IMR-90 (cell line): ENCODE measurements around the gene FNIP2. TPM values are rescaled to one million over a fixed set of nuclear protein-coding genes. Genes with fewer than 3 reads are reported as not detected.

Source experiments
- ATAC-seq: fragments of 200-7000 bp; cut with Tn5 transposase; 2 replicates; pipeline ENCODE4 v1.9.1; 2020; ENCODE audit warnings: low read depth, mild to moderate bottlenecking, moderate library complexity
- BruUV-seq: library from RNA; stranded (reverse); fragments of 400-500 nt; replicated peaks from 2 replicates; lab custom pipeline; 2021; lab: Mats Ljungman, UMichigan
- CTCF ChIA-PET: fragments of 300-600 bp; formaldehyde crosslinking; extraction: SDS; loops from one replicate; lab custom pipeline; 2021; ENCODE audit warnings: antibody characterized with exemption; lab: Yijun Ruan, JAX
- POLR2A ChIA-PET: fragments of 300-600 bp; sonication (Branson Sonifier 250); formaldehyde crosslinking; loops from one replicate; lab custom pipeline; 2022; ENCODE audit warnings: antibody characterized with exemption; ENCODE audit not compliant: unreplicated experiment; lab: Charles Lee
- DNase-seq: peaks from one replicate; pipeline ENCODE4 v3.0.0; 2013
- H2AFZ ChIP-seq: replicated peaks from 2 replicates; pipeline ENCODE3; 2013; ENCODE audit warnings: low read length, mild to moderate bottlenecking; ENCODE audit not compliant: poor library complexity
- H2AK5ac ChIP-seq: 2 replicates; pipeline ENCODE4 v1.6.1; 2013; ENCODE audit warnings: low read depth, low read length, inconsistent platforms
- H2AK9ac ChIP-seq: replicated peaks from 2 replicates; pipeline ENCODE3; 2013; ENCODE audit warnings: mild to moderate bottlenecking, low read depth, low read length, moderate library complexity; ENCODE audit not compliant: poor library complexity
- H2BK120ac ChIP-seq: 2 replicates; pipeline ENCODE4 v1.6.1; 2013; ENCODE audit warnings: low read depth, low read length, inconsistent platforms
- H2BK15ac ChIP-seq: 3 replicates; pipeline ENCODE4 v1.6.1; 2013; ENCODE audit warnings: low read depth, low read length, inconsistent platforms
- H2BK20ac ChIP-seq: 2 replicates; pipeline ENCODE4 v1.6.1; 2013; ENCODE audit warnings: low read depth, mild to moderate bottlenecking, inconsistent platforms, low read length, moderate library complexity
- H2BK5ac ChIP-seq: 2 replicates; pipeline ENCODE4 v1.6.1; 2013; ENCODE audit warnings: mild to moderate bottlenecking, low read depth, low read length, inconsistent platforms; ENCODE audit not compliant: poor library complexity, severe bottlenecking
- H3K14ac ChIP-seq: replicated peaks from 2 replicates; pipeline ENCODE4 v1.6.1; 2013; ENCODE audit warnings: low read depth, low read length, inconsistent platforms
- H3K18ac ChIP-seq: 2 replicates; pipeline ENCODE4 v1.6.1; 2013; ENCODE audit warnings: low read depth, low read length, control low read depth
- H3K23ac ChIP-seq: 2 replicates; pipeline ENCODE4 v1.6.1; 2013; ENCODE audit warnings: low read depth, low read length, inconsistent platforms
- H3K27ac ChIP-seq: 2 replicates; pipeline ENCODE4 v1.5.1; 2013; ENCODE audit warnings: mild to moderate bottlenecking, control low read depth, low read length; ENCODE audit not compliant: insufficient read depth
- H3K27me3 ChIP-seq: 2 replicates; pipeline ENCODE4 v1.6.1; 2013; ENCODE audit warnings: low read length; ENCODE audit not compliant: control insufficient read depth, insufficient read depth
- H3K36me3 ChIP-seq: 2 replicates; pipeline ENCODE4 v1.6.1; 2013; ENCODE audit warnings: low read length, mixed read lengths; ENCODE audit not compliant: control insufficient read depth, insufficient read depth
- H3K4ac ChIP-seq: 2 replicates; pipeline ENCODE4 v1.6.1; 2013; ENCODE audit warnings: low read depth, low read length, inconsistent platforms
- H3K4me1 ChIP-seq: 2 replicates; pipeline ENCODE4 v1.6.1; 2013; ENCODE audit warnings: low read length, mixed read lengths; ENCODE audit not compliant: control insufficient read depth, insufficient read depth
- H3K4me2 ChIP-seq: 2 replicates; pipeline ENCODE4 v1.6.1; 2013; ENCODE audit warnings: low read depth, mild to moderate bottlenecking, control low read depth, low read length, moderate library complexity
- H3K4me3 ChIP-seq: 2 replicates; pipeline ENCODE4 v1.5.1; 2013; ENCODE audit warnings: low read depth, mild to moderate bottlenecking, control low read depth, low read length, moderate library complexity; ENCODE audit not compliant: insufficient read depth
- H3K56ac ChIP-seq: 2 replicates; pipeline ENCODE4 v1.6.1; 2013; ENCODE audit warnings: low read length, inconsistent platforms; ENCODE audit not compliant: insufficient read depth; ENCODE audit errors: extremely low read depth
- H3K79me1 ChIP-seq, 2 experiments: 2 replicates each; pipeline ENCODE4 v1.6.1; 2013; ENCODE audit warnings: low read length in 2 of 2, inconsistent platforms in 1 of 2, low read depth in 1 of 2
- H3K9ac ChIP-seq: 2 replicates; pipeline ENCODE4 v1.6.1; 2013; ENCODE audit warnings: low read depth, low read length, control low read depth
- H3K9me1 ChIP-seq: 2 replicates; pipeline ENCODE4 v1.6.1; 2013; ENCODE audit warnings: low read length, inconsistent platforms; ENCODE audit not compliant: insufficient read depth
- H3K9me3 ChIP-seq: 2 replicates; pipeline ENCODE4 v1.6.1; 2013; ENCODE audit warnings: low read length; ENCODE audit not compliant: control insufficient read depth, insufficient read depth
- H4K20me1 ChIP-seq: 2 replicates; pipeline ENCODE4 v1.6.1; 2013; ENCODE audit warnings: low read length, inconsistent platforms; ENCODE audit not compliant: insufficient read depth
- H4K5ac ChIP-seq: 2 replicates; pipeline ENCODE4 v1.6.1; 2013; ENCODE audit warnings: mild to moderate bottlenecking, low read depth, low read length, control low read depth
- H4K8ac ChIP-seq, 2 experiments: 2 replicates each; pipeline ENCODE4 v1.6.1; 2013; ENCODE audit warnings: low read depth in 2 of 2, low read length in 2 of 2, control low read depth in 1 of 2, inconsistent platforms in 1 of 2
- H4K91ac ChIP-seq: 2 replicates; pipeline ENCODE4 v1.6.1; 2013; ENCODE audit warnings: low read depth, low read length, inconsistent platforms; ENCODE audit not compliant: insufficient read depth
- ELK1 ChIP-seq: fragments of 150-350 bp; IDR thresholded peaks from 2 replicates; pipeline ENCODE4 v1.6.1; 2016; ENCODE audit warnings: low read depth, mild to moderate bottlenecking, low read length, moderate library complexity, borderline replicate concordance
- RAD21 ChIP-seq: IDR thresholded peaks from 2 replicates; pipeline ENCODE4 v1.6.1; 2012; ENCODE audit warnings: low read length, improper control_type of control experiment
- SMC3 ChIP-seq: fragments of 150-350 bp; IDR thresholded peaks from 2 replicates; pipeline ENCODE4 v1.6.1; 2016; ENCODE audit warnings: low read depth, mild to moderate bottlenecking, antibody characterized with exemption, low read length, moderate library complexity
- WGBS, 2 experiments: methylation state at CpG; one replicate each; pipeline versions ENCODE4 v1.1.5 to v1.1.7; 2013; ENCODE audit warnings: missing lambda C conversion rate in 2 of 2; ENCODE audit not compliant: insufficient read length in 1 of 2; ENCODE audit errors: extremely low coverage in 2 of 2; 5-methylcytosine and 5-hydroxymethylcytosine counted together
- dilution Hi-C: fragments of 300-500 bp; cut with HindIII; formaldehyde crosslinking; loops from one replicate; pipeline ENCODE4 v1.14.3; 2018; ENCODE audit warnings: low sequenced_read_pairs; ENCODE audit not compliant: unreplicated experiment
- in situ Hi-C: fragments of 300-500 bp; cut with MboI; formaldehyde crosslinking; loops from 3 replicates; pipeline ENCODE4 v1.14.3; 2019; ENCODE audit warnings: low sequenced_read_pairs, inconsistent platforms, mixed read lengths
- intact Hi-C: fragments of 100-400 bp; cut with micrococcal nuclease; formaldehyde crosslinking; loops from 2 replicates; pipeline ENCODE4 v1.10.0; 2022
- polyA plus RNA-seq, 3 experiments: library from polyadenylated mRNA; depleted of rRNA; stranded (reverse); fragments of >200 nt; gene quantifications; 2 replicates each; pipeline ENCODE4 v1.2.3, GENCODE V29; 2012; ENCODE audit warnings: low replicate concordance in 1 of 3
- total RNA-seq: library from RNA; depleted of rRNA; stranded (reverse); fragments of >200 nt; gene quantifications from 2 replicates; pipeline ENCODE4 v1.2.3, GENCODE V29; 2012

The FNIP2 gene
- total and polyA plus RNA-seq, 2 of the 4 experiments (the other 2 are of a cell fraction): 4.7 to 24.6 TPM

DNA sequence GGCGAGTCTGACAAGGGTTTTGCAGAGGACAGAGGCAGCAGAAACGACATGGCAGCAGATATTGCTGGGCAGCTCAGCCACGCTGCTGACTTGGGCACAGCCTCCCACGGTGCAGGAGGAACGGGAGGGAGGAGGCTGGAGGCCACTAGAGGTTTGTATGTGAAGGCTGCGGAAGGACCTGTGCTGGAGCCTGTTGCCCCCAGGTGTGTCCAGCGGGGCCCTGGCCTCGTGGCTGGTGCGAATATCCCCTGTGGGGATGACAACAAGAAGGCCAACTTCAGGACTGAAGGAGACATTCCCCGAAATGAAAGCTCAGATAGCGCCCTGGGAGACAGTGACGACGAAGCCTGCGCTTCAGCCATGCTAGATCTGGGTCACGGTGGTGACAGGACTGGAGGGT, 100.2 kb downstream of the FNIP2 start:
- H3K9me1 ChIP-seq: peaks cover 3% of the 10 kb centered on the region; the same call in 1 of the 2 replicates
- H2BK120ac ChIP-seq: no peak overlapping the region
- no peak overlapping the region for H3K18ac ChIP-seq
- H3K79me1 ChIP-seq: peaks cover 0 to 6% of the 10 kb centered on the region in 2 experiments; a peak in 1 of 4 replicates
- H2AFZ ChIP-seq: no peak overlapping the region
- POLR2A ChIA-PET: no interaction called here
- H3K27ac ChIP-seq: no peak overlapping the region
- no peaks in the 10 kb centered on the region for H4K20me1 ChIP-seq
- CTCF ChIA-PET: interaction anchor here (0.5 to 1.2 kb wide), 3 partner anchors 12 to 119 kb away, joined by 3 to 7 read pairs (median 3); no protein-coding TSS in a partner anchor
- no peak overlapping the region for H3K4ac ChIP-seq
- H4K8ac ChIP-seq: no peak overlapping the region
- no peak overlapping the region for H2BK5ac ChIP-seq
- BruUV-seq: no TSS peak
- intact Hi-C loops (no loop called here), dilution Hi-C loops (no loop called here), in situ Hi-C loops (no loop called here)
- no peaks in the 10 kb centered on the region for H3K27me3 ChIP-seq
- H3K4me2 ChIP-seq: no peak overlapping the region
- no peak for DNase-seq
- H3K56ac ChIP-seq: no peak overlapping the region
- H4K91ac ChIP-seq: no peak overlapping the region
- no peak overlapping the region for H3K4me3 ChIP-seq
- no peak for ATAC-seq
- WGBS, 2 experiments: 97% methylated on average over 13 of the region's 15 CpGs; no CpG with 5 or more reads in 1 of the 2 experiments
- TF ChIP-seq ELK1 (no peak), RAD21 (no peak), SMC3 (no peak)
- H3K14ac ChIP-seq: no peak overlapping the region
- H3K9ac ChIP-seq: no peak overlapping the region
- no peak overlapping the region for H2AK9ac ChIP-seq
- H3K4me1 ChIP-seq: peaks cover 7% of the 10 kb centered on the region
- peaks cover 23% of the 10 kb centered on the region for H3K36me3 ChIP-seq
- H2AK5ac ChIP-seq: no peak overlapping the region
- no peak overlapping the region for H4K5ac ChIP-seq
- no peaks in the 10 kb centered on the region for H3K9me3 ChIP-seq
- no peak overlapping the region for H2BK15ac ChIP-seq
- no peak overlapping the region for H3K23ac ChIP-seq
- no peak overlapping the region for H2BK20ac ChIP-seq
